Measurements from ENCODE around the gene FBXO38. TPM values are rescaled to one million over a fixed set of nuclear protein-coding genes. Genes with fewer than 3 reads are reported as not detected.

The FBXO38 gene
- total RNA-seq, 1 donor from 2014 or later, result 64.6 TPM

DNA sequence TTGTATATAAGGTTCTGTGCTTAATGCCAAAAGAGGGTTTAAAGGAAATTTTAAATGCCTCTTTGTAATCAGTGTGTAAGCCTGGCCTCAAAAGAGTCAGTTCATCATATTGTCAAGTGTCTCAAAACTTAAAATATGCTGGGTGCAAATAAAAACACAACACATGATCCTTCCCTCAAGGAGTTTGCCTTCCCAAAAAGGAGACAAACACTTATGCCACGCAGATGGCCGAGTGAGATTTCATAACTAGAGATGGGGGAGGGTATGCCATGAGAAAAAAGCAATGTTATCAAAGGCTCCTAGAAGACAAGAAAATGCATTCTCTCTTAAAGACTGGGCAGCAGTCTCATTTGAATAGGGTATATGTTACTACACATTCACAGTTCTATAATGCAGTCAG is 55.2 kb downstream of the FBXO38 start:
- no peaks in the 10 kb centered on the region for H3K9me3 ChIP-seq (ENCODE audit: low read depth)
- no peak overlapping the region for H3K4me2 ChIP-seq
- no peaks in the 10 kb centered on the region for H3K4me1 Mint-ChIP-seq
- no peak overlapping the region for H2AFZ ChIP-seq (replicated peaks)
- no peaks in the 10 kb centered on the region for H3K4me1 ChIP-seq
- H3K27ac Mint-ChIP-seq, result no peak overlapping the region
- peaks cover 4% of the 10 kb centered on the region for H3F3A ChIP-seq (ENCODE audit: low read depth)
- no peak overlapping the region for H3K4me3 Mint-ChIP-seq
- no peaks in the 10 kb centered on the region for H4K20me1 ChIP-seq (ENCODE audit: low read depth)
- peaks cover 12% of the 10 kb centered on the region for H3K36me3 Mint-ChIP-seq
- no peaks in the 10 kb centered on the region for H3K27me3 ChIP-seq
- H3K9ac ChIP-seq, result no peak overlapping the region
- H3K4me3 ChIP-seq, result no peak overlapping the region
- no peak for DNase-seq (ENCODE audit: low spot score)
- no peaks in the 10 kb centered on the region for H3K79me2 ChIP-seq (ENCODE audit: low read depth)
- H3K36me3 ChIP-seq, result peaks cover 28% of the 10 kb centered on the region
- no peaks in the 10 kb centered on the region for H3K9me3 Mint-ChIP-seq
- no peak overlapping the region for H3K27ac ChIP-seq
- no peak for TF ChIP-seq EZH2phosphoT487 (IDR thresholded peaks at IDR 0.05)
- no peak for TF ChIP-seq EZH2 (IDR thresholded peaks at IDR 0.05)
- no peak for TF ChIP-seq CTCF (IDR thresholded peaks at IDR 0.05)
- no peaks in the 10 kb centered on the region for H3K27me3 Mint-ChIP-seq (ENCODE audit: insufficient read depth, low read depth)

DNA sequence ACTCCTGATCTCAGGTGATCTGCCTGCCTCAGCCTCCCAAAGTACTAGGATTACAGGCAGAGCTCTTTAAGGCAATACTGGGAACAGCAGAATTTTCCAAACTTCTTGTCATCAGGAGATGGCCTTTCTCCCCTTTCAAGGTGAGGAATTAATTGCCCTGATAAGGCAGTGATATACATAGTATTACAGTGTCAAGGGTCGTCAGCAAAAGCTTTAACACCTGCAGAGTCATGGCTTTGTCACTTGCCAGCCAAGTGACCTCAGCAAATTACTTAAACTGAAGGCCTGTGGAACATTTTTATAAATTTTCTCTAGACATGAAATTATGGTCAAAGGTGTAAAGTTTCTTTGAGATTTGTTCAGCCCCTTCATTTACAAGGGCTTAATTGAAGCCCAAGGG is 59.5 kb downstream of the FBXO38 start:
- no peaks in the 10 kb centered on the region for H3K9me3 ChIP-seq (ENCODE audit: low read depth)
- H3F3A ChIP-seq (ENCODE audit: low read depth), result peaks cover 4% of the 10 kb centered on the region
- H3K4me1 ChIP-seq, result peaks cover 9% of the 10 kb centered on the region
- no peaks in the 10 kb centered on the region for H3K27me3 Mint-ChIP-seq (ENCODE audit: insufficient read depth, low read depth)
- TF ChIP-seq CTCF (IDR thresholded peaks at IDR 0.05) (no peak), EZH2phosphoT487 (IDR thresholded peaks at IDR 0.05) (no peak), EZH2 (IDR thresholded peaks at IDR 0.05) (no peak)
- no peak for DNase-seq (ENCODE audit: low spot score)
- no peak overlapping the region for H3K4me2 ChIP-seq
- no peak overlapping the region for H3K4me3 ChIP-seq
- no peaks in the 10 kb centered on the region for H3K27me3 ChIP-seq
- no peak overlapping the region for H3K27ac ChIP-seq
- peaks cover 4% of the 10 kb centered on the region for H3K36me3 Mint-ChIP-seq
- no peak overlapping the region for H3K4me3 Mint-ChIP-seq
- H3K79me2 ChIP-seq (ENCODE audit: low read depth), result no peaks in the 10 kb centered on the region
- no peak overlapping the region for H3K27ac Mint-ChIP-seq
- H2AFZ ChIP-seq (replicated peaks), result no peak overlapping the region
- no peak overlapping the region for H3K9ac ChIP-seq
- no peaks in the 10 kb centered on the region for H3K9me3 Mint-ChIP-seq
- no peaks in the 10 kb centered on the region for H3K4me1 Mint-ChIP-seq
- peaks cover 19% of the 10 kb centered on the region for H3K36me3 ChIP-seq
- no peaks in the 10 kb centered on the region for H4K20me1 ChIP-seq (ENCODE audit: low read depth)

DNA sequence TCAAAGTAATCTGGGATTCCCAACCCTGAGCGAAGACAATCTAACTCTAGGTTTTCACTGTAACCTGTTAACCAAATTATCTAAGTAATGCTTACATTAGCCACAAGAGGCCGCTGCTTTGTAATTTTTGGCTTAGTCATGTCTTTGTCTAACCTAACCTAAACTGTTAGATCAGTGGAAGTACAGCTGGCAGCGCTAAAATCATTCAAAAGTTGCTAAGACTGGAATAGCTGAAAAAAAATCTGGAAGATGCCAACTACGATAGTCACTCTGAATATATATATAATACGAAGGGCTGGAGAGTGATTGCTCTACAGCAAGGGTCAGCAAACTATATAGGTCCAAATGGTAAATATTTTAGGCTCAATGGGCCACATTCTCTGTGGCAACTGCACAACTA is 60.2 kb downstream of the FBXO38 start:
- peaks cover 2% of the 10 kb centered on the region for H3K36me3 Mint-ChIP-seq
- H3K4me2 ChIP-seq, result no peak overlapping the region
- H3K36me3 ChIP-seq, result peaks cover 14% of the 10 kb centered on the region
- no peaks in the 10 kb centered on the region for H3K27me3 ChIP-seq
- H2AFZ ChIP-seq (replicated peaks), result no peak overlapping the region
- no peaks in the 10 kb centered on the region for H3K27me3 Mint-ChIP-seq (ENCODE audit: insufficient read depth, low read depth)
- no peak overlapping the region for H3K27ac Mint-ChIP-seq
- H3K4me1 ChIP-seq, result peaks cover 9% of the 10 kb centered on the region
- no peak overlapping the region for H3K9ac ChIP-seq
- no peak overlapping the region for H3K4me3 ChIP-seq
- TF ChIP-seq EZH2phosphoT487 (IDR thresholded peaks at IDR 0.05) (no peak), CTCF (IDR thresholded peaks at IDR 0.05) (peak; percentile 84), EZH2 (IDR thresholded peaks at IDR 0.05) (no peak)
- peak; percentile 76 for DNase-seq (ENCODE audit: low spot score)
- no peaks in the 10 kb centered on the region for H3K9me3 Mint-ChIP-seq
- H3K79me2 ChIP-seq (ENCODE audit: low read depth), result no peaks in the 10 kb centered on the region
- no peaks in the 10 kb centered on the region for H3K4me1 Mint-ChIP-seq
- no peaks in the 10 kb centered on the region for H3K9me3 ChIP-seq (ENCODE audit: low read depth)
- peaks cover 4% of the 10 kb centered on the region for H3F3A ChIP-seq (ENCODE audit: low read depth)
- H3K27ac ChIP-seq, result no peak overlapping the region
- no peaks in the 10 kb centered on the region for H4K20me1 ChIP-seq (ENCODE audit: low read depth)
- no peak overlapping the region for H3K4me3 Mint-ChIP-seq
